Measurements from ENCODE around the gene TBC1D12.
"Not testable (repeated sequence)": the region's sequence is repeated elsewhere in the genome, so short reads cannot be mapped to it uniquely, and the experiment has no call there.

Gene TBC1D12

DNA sequence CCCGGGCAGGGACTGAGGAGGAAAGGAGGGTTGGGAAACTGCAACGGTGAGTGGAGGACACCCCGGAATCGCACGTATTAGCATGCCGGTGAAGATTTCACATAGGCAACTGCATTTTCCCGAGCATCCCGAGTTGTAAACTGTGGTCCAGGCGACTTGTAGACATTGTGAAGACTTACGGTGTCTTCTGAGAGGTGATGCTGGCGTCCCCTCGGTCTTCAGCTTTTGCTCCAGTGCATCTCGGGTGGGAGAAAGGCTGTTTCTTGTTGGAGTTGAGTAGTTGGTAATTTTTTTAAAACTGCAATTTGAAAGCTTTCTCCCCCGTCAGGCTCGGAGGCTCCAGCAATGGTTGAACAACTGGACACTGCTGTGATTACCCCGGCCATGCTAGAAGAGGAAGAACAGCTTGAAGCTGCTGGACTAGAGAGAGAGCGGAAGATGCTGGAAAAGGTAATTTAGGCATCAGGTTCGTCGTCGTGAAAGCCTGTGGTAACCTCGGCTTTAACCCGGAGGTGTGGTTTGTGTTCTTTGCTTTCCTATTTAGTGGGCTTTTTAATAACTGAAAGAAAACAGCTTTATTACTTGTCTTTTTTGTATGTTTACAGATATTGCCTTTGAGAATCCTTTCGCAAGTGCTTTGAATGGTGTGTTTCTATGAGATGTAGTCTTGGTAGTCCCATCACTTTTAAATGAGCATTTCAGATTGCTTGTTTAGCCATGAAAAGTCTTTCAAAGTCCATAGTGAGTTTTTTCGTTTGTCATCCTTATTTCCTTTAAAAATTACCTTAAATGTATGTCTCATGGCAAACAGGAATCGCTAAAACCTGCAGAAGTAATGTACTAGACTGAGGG lies 143.9 kb downstream of the TBC1D12 start:
- Histone ChIP-seq H3K4me2 (peak overlapping the region; percentile 76), H3K27me3 (ENCODE audit: insufficient read depth, low read depth) (no peaks in the 10 kb centered on the region), H3K27ac (peak overlapping the region; percentile 84), H2AFZ (ENCODE audit: low read depth) (peak overlapping the region; percentile 97), H3K9ac (peak overlapping the region; percentile 97), H3K79me2 (ENCODE audit: insufficient read depth, low read depth) (peaks cover 56% of the 10 kb centered on the region), H3K4me1 (ENCODE audit: low read depth, poor library complexity, severe bottlenecking) (peaks cover 37% of the 10 kb centered on the region), H3K4me3 (IDR thresholded peaks at IDR 0.05; ENCODE audit: insufficient read depth, low read depth, low read length) (no peak overlapping the region), H3K36me3 (ENCODE audit: insufficient read depth) (no peaks in the 10 kb centered on the region), H4K20me1 (ENCODE audit: insufficient read depth) (no peaks in the 10 kb centered on the region)
- TF ChIP-seq, protein P1, sequence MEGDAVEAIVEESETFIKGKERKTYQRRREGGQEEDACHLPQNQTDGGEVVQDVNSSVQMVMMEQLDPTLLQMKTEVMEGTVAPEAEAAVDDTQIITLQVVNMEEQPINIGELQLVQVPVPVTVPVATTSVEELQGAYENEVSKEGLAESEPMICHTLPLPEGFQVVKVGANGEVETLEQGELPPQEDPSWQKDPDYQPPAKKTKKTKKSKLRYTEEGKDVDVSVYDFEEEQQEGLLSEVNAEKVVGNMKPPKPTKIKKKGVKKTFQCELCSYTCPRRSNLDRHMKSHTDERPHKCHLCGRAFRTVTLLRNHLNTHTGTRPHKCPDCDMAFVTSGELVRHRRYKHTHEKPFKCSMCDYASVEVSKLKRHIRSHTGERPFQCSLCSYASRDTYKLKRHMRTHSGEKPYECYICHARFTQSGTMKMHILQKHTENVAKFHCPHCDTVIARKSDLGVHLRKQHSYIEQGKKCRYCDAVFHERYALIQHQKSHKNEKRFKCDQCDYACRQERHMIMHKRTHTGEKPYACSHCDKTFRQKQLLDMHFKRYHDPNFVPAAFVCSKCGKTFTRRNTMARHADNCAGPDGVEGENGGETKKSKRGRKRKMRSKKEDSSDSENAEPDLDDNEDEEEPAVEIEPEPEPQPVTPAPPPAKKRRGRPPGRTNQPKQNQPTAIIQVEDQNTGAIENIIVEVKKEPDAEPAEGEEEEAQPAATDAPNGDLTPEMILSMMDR (conservative IDR thresholded peaks at IDR 0.05; ENCODE audit: low read depth, low read length), result no peak

DNA sequence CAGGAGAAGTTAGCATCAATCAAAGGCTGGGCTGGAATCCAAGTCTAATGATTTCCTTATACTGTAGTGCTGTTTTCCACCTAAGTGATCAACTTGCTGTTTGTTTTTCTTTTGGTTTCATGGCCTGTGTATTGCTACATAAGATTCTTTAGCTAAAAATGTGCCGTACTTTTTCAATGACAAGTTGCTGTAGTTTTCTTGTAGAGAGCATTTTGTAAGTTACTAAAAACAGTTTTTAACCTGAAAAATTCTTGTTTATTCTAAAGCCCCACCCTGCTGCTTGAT lies 144.5 kb downstream of the TBC1D12 start:
- Histone ChIP-seq H3K9ac (peak overlapping the region; percentile 97; the same call in 1 of the 2 replicates), H3K4me1 (ENCODE audit: low read depth, poor library complexity, severe bottlenecking) (peaks cover 37% of the 10 kb centered on the region), H3K27ac (no peak overlapping the region), H3K27me3 (ENCODE audit: insufficient read depth, low read depth) (no peaks in the 10 kb centered on the region), H3K4me2 (peak overlapping the region; percentile 76), H2AFZ (ENCODE audit: low read depth) (no peak overlapping the region), H3K36me3 (ENCODE audit: insufficient read depth) (no peaks in the 10 kb centered on the region), H3K79me2 (ENCODE audit: insufficient read depth, low read depth) (peaks cover 56% of the 10 kb centered on the region), H3K4me3 (IDR thresholded peaks at IDR 0.05; ENCODE audit: insufficient read depth, low read depth, low read length) (no peak overlapping the region), H4K20me1 (ENCODE audit: insufficient read depth) (no peaks in the 10 kb centered on the region)
- TF ChIP-seq, protein P1 (conservative IDR thresholded peaks at IDR 0.05; ENCODE audit: low read depth, low read length), result no peak

DNA sequence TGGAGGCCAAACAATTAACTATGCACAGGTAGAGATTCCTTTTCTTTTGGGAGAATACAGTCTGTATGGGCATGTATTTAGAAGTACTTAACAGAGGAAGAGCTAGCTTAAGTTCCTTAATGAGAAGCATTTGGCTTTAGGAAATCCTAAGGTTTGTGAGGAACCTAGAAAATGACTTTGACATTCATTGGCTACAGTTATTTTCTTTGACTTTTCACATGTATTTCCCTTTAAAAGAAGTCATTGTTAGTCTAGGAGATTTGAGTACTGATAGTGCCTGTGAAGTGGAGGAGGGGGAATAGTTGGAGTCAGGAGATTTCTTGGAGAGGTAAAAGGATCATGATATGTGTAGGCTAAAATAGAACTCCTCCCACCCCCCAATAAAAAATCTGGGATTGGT lies 146.9 kb downstream of the TBC1D12 start:
- 0 out of 2 replicates have a peak, but pooled peaks cover 4% of the 10 kb centered on the region for H3K36me3 ChIP-seq (ENCODE audit: insufficient read depth)
- H3K4me1 ChIP-seq (ENCODE audit: low read depth, poor library complexity, severe bottlenecking), result peaks cover 28% of the 10 kb centered on the region
- H3K4me3 ChIP-seq (IDR thresholded peaks at IDR 0.05; ENCODE audit: insufficient read depth, low read depth, low read length), result no peak overlapping the region
- no peak overlapping the region for H3K27ac ChIP-seq
- H3K79me2 ChIP-seq (ENCODE audit: insufficient read depth, low read depth), result peaks cover 64% of the 10 kb centered on the region
- TF ChIP-seq, protein P1 (conservative IDR thresholded peaks at IDR 0.05; ENCODE audit: low read depth, low read length), result no peak
- no peak overlapping the region for H2AFZ ChIP-seq (ENCODE audit: low read depth)
- H4K20me1 ChIP-seq (ENCODE audit: insufficient read depth), result no peaks in the 10 kb centered on the region
- no peak overlapping the region for H3K9ac ChIP-seq
- H3K4me2 ChIP-seq, result no peak overlapping the region
- no peaks in the 10 kb centered on the region for H3K27me3 ChIP-seq (ENCODE audit: insufficient read depth, low read depth)

DNA sequence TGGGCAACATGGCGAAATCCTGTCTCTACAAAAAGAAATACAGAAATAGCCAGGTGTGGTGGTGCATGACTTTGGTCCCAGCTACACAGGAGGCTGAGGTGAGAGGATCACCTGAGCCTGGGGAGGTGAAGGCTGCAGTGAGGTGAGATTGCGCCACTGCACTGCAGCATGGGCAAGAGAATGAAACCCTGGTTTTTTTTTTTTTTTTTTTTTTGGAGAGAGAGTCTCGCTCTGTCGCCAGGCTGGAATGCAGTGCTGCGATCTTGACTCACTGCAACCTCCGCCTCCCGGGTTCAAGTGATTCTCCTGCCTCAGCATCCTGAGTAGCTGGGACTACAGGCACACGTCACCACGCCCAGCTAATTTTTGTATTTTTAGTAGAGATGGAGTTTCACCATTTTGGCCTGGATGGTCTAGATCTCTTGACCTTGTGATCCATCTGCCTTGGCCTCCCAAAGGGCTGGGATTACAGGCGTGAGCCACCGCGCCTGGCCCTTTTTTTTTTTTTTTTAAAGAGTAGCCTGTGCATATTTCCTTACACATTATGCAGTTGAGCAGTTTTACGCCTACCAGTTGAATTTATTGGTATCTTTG lies 165.5 kb downstream of the TBC1D12 start:
- H3K4me2 ChIP-seq; H3K4me3 ChIP-seq (IDR thresholded peaks at IDR 0.05; ENCODE audit: insufficient read depth, low read depth, low read length); H2AFZ ChIP-seq (ENCODE audit: low read depth); H3K9ac ChIP-seq; H3K27ac ChIP-seq; H3K79me2 ChIP-seq (ENCODE audit: insufficient read depth, low read depth); H4K20me1 ChIP-seq (ENCODE audit: insufficient read depth); H3K4me1 ChIP-seq (ENCODE audit: low read depth, poor library complexity, severe bottlenecking); H3K27me3 ChIP-seq (ENCODE audit: insufficient read depth, low read depth): not testable (repeated sequence)
- H3K36me3 ChIP-seq (ENCODE audit: insufficient read depth), result peaks cover 10% of the 10 kb centered on the region; the same call in 1 of the 2 replicates

DNA sequence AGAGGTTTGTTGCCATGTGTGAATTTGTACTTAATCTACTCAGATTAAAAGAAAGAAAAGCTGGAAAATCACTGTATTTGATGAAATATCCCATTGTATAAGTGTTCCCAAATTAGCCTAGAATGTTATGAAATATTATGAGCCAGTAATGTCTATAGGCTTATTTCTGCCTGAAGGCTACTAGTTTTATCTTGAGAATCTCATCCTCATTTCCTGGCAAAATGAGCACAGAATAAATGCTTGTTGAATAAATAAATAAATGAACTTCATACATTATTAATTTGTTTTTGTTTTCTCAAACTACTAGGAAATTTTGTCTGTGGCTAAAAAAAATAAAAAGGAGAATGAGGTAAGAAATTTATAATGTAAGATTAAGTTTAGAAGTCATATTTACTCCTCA lies 168.7 kb downstream of the TBC1D12 start:
- no peaks in the 10 kb centered on the region for H4K20me1 ChIP-seq (ENCODE audit: insufficient read depth)
- H3K9ac ChIP-seq, result no peak overlapping the region
- no peak overlapping the region for H3K4me3 ChIP-seq (IDR thresholded peaks at IDR 0.05; ENCODE audit: insufficient read depth, low read depth, low read length)
- no peaks in the 10 kb centered on the region for H3K79me2 ChIP-seq (ENCODE audit: insufficient read depth, low read depth)
- H3K27me3 ChIP-seq (ENCODE audit: insufficient read depth, low read depth), result no peaks in the 10 kb centered on the region
- TF ChIP-seq, protein P1 (conservative IDR thresholded peaks at IDR 0.05; ENCODE audit: low read depth, low read length), result no peak
- no peak overlapping the region for H3K4me2 ChIP-seq
- no peak overlapping the region for H2AFZ ChIP-seq (ENCODE audit: low read depth)
- H3K36me3 ChIP-seq (ENCODE audit: insufficient read depth), result peaks cover 4% of the 10 kb centered on the region; the same call in 1 of the 2 replicates
- peaks cover 6% of the 10 kb centered on the region for H3K4me1 ChIP-seq (ENCODE audit: low read depth, poor library complexity, severe bottlenecking)
- no peak overlapping the region for H3K27ac ChIP-seq
